Pulmonary artery endothelial cell (primary cell): ENCODE data around the gene THAP3. TPM values are rescaled to one million over a fixed set of nuclear protein-coding genes. Genes with fewer than 3 reads are reported as not detected.
"Not testable (repeated sequence)": the region's sequence is repeated elsewhere in the genome, so short reads cannot be mapped to it uniquely, and the experiment has no call there.

Experiments used
- DNase-seq: peaks from one replicate; pipeline ENCODE4 v3.0.0-alpha.2; 2011; ENCODE audit warnings: low read depth, low spot score
- total RNA-seq: library from RNA; depleted of rRNA; stranded (reverse); fragments of >200 nt; gene quantifications from 2 replicates; pipeline ENCODE4 v1.2.3, GENCODE V29; 2014

THAP3 gene
- total RNA-seq, 1 donor from 2014 or later, result 17.5 TPM

DNA sequence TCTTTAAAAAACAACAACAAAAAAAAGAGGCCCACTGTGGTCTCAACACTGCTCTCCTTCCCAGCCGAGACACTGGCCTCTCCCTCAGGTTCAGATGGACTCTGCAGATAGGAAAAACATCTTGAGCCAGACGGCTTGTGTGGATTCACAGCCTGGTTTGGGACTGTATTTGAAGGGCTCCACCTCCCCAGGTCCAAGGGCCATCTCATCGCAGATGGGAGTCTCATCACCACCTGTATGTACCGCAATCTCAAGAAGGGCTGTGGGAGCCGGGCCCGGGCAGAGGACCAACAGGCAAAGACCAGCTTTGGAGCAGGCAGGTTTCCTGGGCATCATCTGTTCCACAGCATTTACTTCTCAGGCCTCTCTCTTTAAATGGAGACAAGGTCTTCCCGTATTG is 34.6 kb upstream of the THAP3 start:
- DNase-seq, result no peak

DNA sequence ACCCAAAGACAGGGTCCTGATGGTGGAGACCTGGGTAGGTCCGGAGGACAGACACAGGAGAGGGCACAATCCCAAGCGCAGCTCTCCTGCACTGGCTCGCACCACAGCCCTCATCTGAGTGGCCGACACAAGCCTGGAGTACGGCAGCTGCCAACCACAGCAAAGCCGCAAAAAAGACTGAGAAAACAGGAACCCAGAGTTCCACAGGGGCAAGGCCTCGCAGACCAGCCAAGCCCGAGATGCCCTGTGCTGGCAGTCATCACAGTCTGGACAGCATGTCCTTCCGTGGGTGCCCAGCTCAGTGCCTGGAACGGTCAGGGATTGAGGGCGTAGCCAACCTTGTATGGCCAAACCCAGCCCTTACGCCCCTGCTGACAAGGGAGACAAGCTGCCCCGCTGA is 33.4 kb upstream of the THAP3 start:
- DNase-seq, result no peak

DNA sequence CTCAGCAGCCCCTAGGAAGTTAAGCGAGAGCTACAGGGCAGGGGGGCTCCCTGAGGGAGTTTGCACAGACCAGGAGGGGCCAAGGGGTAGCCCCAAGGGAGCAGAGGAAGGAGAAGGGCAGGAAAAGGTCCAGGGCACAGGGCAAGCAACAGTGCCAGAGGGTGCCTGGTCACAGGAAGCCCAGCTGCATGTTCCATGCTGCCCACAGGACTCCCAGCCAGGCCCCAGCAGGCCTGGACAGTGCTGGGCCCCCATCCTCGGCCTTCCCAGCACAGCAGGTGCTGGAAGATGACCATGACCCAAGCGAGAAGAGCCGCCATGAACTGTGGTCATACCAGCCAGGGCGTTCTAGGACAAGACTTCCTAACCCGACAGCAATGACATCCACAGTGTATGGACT is 33.0 kb upstream of the THAP3 start:
- no peak for DNase-seq

DNA sequence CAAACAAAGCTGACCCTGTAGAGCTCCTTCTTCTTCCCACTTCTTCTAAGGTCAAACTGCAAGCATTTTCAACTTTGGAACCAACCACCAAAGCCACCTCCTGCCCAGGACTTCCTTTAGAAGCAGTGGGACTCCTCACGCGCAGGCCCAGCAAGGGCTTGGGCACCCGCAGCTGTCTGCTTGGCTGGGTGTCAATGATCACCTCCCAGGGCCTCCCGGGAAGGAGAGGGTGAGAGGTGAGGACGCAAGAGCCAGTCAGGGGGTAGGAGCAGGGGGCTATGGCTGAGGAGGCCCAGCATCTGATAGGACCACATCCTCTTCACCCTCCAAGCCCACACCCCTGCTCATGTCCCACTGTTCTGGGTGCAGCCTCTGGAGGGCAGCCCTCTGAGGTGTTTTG is 32.2 kb upstream of the THAP3 start:
- no peak for DNase-seq

DNA sequence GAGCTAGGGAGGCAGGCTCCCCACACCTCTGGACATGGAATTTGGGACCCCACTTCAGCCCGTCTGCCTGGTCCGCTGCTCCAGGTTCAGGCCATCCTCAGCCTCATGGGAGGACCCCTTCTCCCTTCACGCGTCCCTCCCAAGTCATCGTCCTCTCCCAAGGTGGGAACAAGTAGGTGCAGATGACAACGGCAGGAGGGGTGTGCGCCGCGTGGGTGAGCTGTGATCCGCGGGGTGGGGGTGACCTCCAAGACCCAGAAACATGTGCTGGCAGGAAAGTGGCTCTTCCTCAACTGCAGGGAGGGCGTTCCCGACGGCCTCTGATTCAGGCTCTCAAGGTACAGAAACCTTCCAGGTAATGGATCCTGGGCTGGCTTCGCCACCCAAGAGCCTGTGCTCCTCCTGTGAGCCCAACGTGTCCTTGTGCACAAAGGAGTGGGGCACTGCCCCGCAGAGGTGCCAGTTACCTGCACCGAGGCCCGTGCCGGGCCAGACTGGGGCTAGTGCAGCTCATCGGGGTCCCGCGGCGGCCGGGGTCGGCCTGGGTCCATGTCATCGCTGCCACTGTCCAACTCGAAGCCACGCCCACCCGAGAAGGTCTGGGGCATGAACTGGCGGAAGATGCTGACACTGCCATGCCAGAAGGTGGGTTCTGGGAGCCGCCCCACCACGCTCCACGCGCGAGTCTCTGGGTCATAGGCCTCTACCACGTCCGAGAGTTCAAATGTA is 31.6 kb upstream of the THAP3 start:
- DNase-seq, result no peak

DNA sequence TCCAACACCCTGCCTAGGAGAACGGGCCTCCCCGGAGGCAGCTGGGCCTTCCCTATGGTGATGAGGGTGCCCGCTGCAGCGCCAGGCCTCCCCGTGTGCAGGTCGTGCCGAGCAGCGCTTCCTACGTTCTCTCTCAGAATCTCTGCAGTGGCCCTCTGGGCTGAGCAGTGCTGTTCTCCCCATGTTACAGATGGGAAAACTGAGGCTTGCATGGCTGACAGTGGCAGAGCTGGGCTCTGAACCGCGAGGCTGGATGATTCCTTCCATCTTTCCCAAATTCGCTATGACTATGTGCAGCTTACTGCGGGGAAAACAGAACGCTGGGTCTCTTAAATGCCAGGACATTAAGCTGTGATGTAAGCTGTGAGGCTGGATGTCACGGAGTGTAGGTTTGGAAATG is 30.9 kb upstream of the THAP3 start:
- DNase-seq, result no peak

DNA sequence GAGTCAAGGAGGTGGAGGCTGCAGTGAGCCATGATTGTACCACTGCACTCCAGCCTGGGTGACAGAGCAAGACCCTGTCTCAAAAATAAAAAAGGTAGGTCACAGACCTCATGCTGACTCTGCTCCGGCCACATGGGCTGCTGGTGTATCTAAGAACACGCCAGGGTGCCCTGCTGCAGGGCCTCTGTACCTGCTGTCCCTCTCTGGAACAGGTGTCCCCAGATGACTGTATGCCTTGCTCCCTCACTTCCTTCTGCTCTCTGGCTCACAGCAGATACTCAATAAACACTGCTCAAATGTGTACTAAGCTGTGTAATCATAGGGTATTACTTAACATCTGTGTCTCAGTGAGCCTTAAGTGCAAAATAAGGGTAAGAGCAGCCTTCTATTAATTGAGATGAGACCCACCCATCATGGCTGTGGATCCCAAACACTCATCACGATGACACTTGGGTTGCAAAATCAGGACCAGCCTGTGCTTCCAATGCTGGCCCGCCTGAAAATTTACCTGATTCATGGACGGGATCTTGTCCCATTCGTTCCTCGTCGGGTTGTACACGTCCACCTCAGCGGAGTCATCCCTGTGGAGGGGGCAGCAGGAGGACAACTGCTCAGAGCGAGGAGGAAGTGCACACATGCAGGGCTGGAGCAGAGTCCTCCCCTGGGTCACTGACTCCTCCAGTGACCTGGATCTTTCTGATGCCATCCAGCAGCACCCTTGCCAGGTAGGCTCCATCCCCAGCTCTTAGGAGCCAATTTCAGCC is 29.5 kb upstream of the THAP3 start:
- no peak for DNase-seq

DNA sequence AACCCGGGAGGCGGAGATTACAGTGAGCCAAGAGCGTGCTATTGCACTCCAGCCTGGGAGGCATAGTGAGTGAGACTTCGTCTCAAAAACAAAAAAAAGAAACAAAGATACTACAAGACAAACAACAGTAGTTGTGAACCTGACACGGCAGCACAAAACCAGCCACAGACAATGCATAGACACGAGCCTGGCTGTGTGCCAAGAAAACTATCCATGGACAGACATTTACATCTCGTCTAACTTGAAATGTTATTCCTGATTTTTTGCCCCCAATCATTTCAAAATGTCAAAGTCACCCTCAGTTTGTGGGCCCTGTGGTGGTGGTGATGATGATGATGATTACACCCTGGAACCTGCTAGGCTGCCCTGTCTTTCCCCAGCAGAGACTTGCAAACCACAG is 28.3 kb upstream of the THAP3 start:
- no peak for DNase-seq

DNA sequence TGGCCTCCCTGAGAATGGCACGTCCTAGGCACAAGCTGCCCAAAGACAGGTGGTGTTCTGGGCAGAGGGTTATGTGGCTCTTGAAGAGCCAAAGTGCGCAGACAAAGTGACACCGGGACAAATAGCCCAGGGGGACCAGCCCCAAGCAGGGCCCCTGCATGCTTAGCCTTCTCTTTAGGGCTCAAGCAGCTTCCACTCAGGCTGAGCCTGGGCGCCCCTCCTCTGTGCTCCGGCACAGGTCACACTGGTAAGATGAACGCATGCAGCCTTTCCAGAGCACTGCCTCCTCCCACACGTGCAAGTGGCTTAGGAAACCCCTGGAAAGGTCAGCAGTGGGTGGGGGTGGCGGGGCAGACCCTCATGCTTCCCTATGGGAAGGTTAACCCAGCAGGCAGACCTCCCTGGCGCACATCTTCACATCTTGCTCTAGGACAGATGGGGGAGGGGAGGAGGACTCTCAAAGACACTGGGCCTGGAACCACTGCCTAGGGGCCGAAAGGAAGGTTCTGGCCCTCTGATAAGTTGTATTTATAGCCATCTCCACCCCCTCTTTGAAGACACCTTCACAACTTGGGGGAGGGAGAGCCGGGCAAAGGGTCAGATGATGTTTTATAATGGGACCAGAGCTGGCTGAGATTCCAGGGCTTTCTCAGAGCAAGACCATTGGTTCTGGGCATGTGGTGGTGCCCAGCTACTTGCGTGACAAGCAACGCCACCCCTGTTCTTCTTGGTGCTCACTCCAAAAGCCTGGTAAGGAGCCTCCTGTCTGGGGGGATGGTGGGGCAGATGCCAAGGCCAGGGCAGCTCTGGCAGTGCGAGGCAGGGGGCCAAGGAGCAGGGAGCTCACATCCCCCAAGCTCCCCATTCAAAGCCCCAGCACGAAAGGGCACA is 27.5 kb upstream of the THAP3 start:
- no peak for DNase-seq

DNA sequence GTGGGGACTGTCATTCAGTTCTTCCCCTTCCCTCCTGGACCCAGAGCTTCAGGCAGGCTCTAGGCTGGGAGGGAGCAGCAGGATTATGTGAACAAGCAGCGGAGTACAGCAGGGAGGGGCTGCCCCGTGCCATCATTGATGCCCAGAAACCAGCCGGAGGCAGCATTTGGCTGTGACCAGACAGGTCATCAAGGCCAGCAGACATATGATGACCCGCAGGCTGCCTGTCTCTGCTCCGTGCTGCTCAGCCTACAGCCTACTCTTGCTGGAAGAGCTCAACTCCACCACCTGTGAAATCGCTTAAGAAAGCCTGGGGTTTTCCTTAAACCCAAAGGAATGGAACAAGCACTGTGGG is 26.9 kb upstream of the THAP3 start:
- DNase-seq, result no peak

DNA sequence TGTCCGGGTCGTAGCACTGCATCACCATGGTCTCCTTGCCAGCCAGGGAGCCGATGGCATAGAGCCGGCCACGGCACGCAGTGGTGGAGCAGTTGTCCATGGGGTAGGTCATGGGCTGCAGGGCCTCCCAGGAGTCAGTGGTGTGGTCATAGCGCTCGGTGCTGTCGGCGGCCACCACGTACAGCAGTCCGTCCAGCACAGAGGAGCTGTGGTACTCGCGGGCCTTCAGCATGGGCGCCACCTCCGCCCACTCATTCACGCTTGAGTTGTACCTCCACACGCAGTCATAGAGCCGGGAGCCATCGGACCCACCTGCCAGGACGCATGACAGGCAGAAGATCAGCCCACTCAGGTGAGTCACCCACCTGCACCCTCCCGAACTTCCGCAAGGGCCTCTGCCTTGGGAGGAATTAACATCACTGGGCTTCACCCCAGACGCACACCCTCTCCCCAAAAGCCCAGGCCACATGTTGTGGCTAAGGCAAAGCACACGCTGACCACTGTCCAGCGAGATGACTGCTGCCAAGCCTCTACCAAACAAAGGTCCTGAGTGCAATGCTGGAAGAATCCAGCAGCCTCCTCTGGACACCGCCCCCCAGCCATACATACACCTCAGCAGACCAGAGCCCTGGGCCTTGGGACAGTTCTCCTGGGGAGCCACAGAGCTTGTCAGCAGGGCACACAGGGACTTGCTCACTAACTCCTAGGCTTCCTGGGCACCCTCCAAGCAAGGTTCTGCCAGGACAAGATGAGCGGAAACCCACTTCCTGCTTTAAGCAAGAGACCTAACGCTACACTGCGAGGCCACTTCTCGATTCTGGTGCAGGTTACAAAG is 25.3 kb upstream of the THAP3 start:
- DNase-seq, result no peak

DNA sequence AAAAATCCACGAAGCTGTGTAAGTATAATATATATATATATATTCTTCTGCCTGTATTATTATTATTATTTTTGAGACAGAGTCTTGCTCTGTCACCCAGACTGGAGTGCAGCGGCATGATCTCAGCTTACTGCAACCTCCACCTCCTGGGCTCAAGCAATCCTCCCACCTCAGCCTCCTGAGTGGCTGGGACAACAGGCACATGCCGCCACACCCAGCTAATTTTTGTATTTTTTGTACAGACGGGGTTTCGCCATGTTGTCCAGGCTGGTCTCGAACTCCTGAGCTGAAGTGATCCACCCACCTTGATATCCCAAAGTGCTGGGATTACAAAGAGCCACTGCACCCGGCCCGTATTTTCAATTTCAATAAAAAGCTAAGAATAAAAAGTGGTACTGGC is 24.7 kb upstream of the THAP3 start:
- DNase-seq, result not testable (repeated sequence)

DNA sequence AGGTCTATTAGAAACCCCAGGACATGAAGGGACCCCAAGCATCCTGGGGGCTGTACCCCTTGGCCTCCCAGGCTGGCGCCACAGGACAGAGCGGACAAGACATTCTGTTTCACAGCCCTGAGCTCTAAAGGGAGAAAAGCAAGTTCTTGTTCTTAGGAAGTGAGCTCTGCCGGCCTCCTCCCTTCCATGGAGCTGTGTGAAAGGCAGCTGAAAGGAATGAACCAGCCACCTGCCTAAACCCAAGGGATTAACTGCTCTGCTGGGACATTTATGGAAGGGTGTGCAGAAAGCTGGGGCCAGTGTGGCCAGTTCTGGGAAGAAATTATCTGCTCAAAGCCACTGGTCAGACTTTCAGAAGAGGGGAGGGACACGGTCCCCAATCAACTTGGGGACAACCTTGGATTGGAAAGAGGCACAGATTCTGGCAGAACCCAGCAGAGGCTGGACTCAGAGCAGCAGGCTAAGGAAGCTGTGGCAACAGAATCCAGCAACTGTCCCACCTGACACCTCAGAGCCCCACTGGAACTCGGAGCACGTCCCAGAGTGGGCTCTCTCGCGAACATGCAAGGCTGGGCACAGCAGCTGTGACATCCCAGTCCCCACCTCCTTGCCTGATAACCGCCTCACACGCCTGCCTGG is 24.1 kb upstream of the THAP3 start:
- DNase-seq, result no peak

DNA sequence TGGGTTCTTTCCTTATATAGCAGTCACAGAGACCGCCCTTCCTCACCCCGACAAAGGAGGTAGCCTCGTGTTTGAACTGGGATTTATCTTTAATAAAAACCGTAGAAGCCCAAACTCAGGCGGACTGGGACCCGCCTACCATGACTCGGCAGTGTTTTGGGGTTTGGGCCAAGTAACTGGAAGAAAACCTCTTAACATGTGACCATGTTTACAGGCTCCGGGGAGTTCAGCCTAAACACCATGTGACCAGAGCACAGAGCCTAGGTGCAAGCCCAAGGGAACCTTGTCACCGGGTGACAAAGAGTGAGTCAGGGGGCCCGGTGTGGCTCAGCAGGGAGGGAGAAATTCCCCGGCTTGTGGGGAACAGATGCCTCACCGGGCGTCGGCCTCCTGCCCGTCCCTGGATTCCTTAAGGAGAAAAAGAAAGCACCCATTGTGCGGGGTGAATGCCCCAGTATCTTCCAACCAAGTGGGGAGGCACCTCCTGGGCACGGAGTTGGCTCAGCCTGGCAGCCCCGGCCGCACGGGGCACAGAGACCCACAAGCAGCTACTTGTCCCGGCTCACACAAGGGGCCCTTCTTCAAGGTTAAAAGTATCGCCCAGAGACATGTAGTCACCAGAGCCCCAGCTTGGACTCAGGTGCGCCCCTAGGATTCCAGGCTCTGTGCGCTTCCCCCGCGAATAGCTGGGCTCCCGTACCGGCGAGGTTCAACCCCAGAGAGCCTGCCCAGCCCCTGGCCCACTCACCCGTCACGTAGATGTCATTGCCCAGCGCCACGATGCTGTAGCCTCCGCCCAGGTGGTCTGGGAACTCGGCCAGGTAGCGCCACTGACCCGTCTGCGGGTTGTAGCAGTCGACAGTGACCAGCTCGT is 23.4 kb upstream of the THAP3 start:
- DNase-seq, result no peak

DNA sequence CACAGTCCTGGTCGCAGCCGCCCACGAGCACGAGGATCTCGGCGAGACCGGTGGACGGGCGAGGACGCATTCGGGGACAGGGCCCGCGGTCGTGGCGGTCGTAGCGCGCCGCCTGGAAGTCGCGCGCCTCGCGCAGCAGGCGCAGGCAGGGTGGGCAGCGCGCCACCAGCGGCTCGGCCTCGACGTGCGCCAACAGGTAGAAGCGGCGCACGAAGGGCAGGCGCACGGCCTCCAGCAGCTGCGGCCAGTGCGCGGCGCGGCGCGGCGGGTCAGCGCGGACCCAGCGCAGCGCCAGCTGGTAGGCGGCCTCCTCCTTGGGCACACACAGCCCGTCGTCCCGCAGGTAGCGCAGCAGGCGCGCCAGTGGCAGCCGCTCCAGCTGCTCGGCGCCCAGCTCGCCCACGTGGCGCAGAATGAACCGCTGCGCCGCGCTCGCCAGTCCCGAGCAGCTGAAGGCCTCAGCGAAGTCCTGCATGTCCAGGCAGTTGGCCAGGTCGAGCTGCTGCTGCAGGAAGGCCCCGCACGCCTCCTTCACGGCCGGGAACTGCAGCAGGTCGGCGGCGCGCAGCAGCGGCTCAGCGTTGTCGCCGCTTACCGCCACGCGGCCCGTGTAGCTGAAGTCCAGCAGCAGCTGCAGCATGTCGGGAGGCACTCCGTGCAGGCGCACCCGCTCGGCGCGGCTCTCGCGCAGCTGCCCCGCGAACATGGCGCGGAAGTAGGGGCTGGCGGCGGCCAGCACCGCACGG is 22.6 kb upstream of the THAP3 start:
- DNase-seq, result no peak

DNA sequence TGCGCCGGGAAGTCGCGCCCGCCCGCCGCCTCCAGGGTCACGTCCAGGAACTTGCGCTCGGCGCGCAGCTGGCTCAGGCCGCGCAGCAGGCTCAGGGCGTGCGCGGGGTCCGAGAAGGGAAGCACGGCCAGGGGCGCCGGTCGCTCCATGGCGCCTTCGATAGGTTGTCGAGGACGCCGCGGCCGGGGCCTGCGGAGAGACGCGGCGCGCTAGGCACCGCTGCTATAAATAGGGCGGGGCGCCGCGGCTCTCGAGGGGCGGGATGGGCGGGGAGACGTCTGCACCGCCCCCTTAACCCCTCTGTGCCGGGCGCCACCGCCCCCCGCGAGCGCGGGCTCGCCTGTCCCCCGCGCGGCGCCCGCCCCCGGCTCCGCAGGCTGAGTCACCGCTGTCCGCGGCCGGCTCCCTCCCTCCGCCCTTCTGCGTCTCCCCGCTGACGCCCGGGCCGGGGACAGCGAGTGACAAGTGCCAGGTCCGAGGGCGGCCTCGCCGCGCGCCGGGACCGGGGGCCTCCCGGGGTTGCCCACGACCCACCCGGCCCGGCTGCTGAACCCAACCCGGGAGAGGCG is 21.9 kb upstream of the THAP3 start, which contains the start of gene KLHL21:
Gene KLHL21, minus strand, starts transcription at position 201 of the 569 bp plus-strand sequence. Its CDS starts 52 bp downstream, at position 149.
- no peak for DNase-seq

DNA sequence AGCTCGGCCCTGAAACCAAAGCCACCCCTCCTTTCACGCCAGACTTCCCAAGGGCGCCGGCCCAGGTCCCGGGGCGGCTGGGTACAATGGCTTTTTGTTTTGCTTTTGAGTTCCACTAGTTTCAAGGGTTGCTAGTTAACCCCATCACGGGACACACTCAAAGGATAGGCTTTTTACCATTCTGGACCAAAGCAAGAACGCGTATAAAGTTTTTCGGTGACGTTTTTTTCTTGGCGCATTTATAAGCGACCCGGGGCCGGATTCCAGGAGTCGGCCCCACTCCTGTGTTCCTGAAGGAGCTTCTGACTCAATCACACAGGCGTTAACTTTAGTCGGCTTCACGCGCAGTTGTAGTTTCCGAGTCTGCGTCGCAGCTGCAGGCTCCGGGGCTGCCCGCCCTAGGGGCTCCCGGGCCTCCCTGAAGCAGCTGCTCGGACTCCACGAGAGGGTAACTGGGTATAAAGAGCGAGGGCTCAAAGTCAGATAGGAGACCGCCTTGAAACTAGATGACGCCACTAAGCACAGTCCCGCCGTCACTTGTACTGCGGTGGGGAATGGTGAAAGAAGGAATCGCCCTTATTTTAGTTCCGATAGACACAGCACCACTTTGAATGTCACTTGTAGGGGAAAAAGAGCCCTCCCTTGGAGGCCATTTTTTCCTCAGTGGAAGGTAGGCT is 21.3 kb upstream of the THAP3 start:
- DNase-seq, result no peak
